ENCODE data around the gene LMCD1. TPM values are rescaled to one million over a fixed set of nuclear protein-coding genes. Genes with fewer than 3 reads are reported as not detected.

The LMCD1 gene
- total RNA-seq, 2 experiments from 2014 or later: 0.47 TPM; not detected in 1

GRCh38 chr3:8505621-8506020 lies 4.0 kb downstream of the LMCD1 start:
- no peak overlapping the region for H3K27ac ChIP-seq (ENCODE audit: low read depth, low read length, poor library complexity, severe bottlenecking)
- H4K20me1 ChIP-seq (ENCODE audit: insufficient read depth, low read length): no peaks in the 10 kb centered on the region
- ChIA-PET CTCF (ENCODE audit: unreplicated experiment) (no interaction called here), POLR2A (interaction anchor here (2.5 kb wide), 1 partner anchor 8 kb away, joined by 6 read pairs; no protein-coding TSS in a partner anchor)
- no peaks in the 10 kb centered on the region for H3K79me2 ChIP-seq (ENCODE audit: insufficient read depth, low read depth, low read length)
- TF ChIP-seq CTCF (conservative IDR thresholded peaks at IDR 0.05; ENCODE audit: low read length): no peak
- TF ChIP-seq EZH2phosphoT487 (IDR thresholded peaks at IDR 0.05; ENCODE audit: borderline replicate concordance, low read depth, low read length): no peak
- intact Hi-C loops (cut with micrococcal nuclease; ENCODE audit: unreplicated experiment): no loop called here
- H3K9me3 ChIP-seq (ENCODE audit: low read length): no peaks in the 10 kb centered on the region
- no peak overlapping the region; the same call in 1 of the 2 replicates for H2AFZ ChIP-seq (ENCODE audit: low read length)
- no peaks in the 10 kb centered on the region for H3K36me3 ChIP-seq (ENCODE audit: insufficient read depth, low read length)
- peaks cover 64% of the 10 kb centered on the region for H3K4me1 ChIP-seq (ENCODE audit: insufficient read depth, low read length, poor library complexity, severe bottlenecking)
- no peak overlapping the region for H3K4me2 ChIP-seq (ENCODE audit: low read length)
- no peaks in the 10 kb centered on the region for H3K9me2 ChIP-seq (ENCODE audit: insufficient read depth, low read length)
- no peak for DNase-seq (ENCODE audit: low spot score)
- H3K4me3 ChIP-seq (ENCODE audit: low read depth, low read length, poor library complexity, severe bottlenecking): no peak overlapping the region
- BruUV-seq (replicated peaks): no TSS peak

GRCh38 chr3:8506571-8507061 lies 5.0 kb downstream of the LMCD1 start:
- H3K27ac ChIP-seq (ENCODE audit: low read depth, low read length, poor library complexity, severe bottlenecking): peak overlapping the region; percentile 49
- peak overlapping the region; percentile 48 for H3K4me2 ChIP-seq (ENCODE audit: low read length)
- POLR2A ChIA-PET: interaction anchor here (0.5 to 2.5 kb wide), 2 partner anchors 9 to 15 kb away, joined by 4 to 6 read pairs; no protein-coding TSS in a partner anchor
- H2AFZ ChIP-seq (ENCODE audit: low read length): peak overlapping the region; percentile 40; the same call in 1 of the 2 replicates
- CTCF ChIA-PET (ENCODE audit: unreplicated experiment): no interaction called here
- peaks cover 59% of the 10 kb centered on the region for H3K4me1 ChIP-seq (ENCODE audit: insufficient read depth, low read length, poor library complexity, severe bottlenecking)
- BruUV-seq (replicated peaks): no TSS peak
- no peaks in the 10 kb centered on the region for H3K9me3 ChIP-seq (ENCODE audit: low read length)
- DNase-seq (ENCODE audit: low spot score): no peak
- no peaks in the 10 kb centered on the region for H3K79me2 ChIP-seq (ENCODE audit: insufficient read depth, low read depth, low read length)
- no peaks in the 10 kb centered on the region for H3K9me2 ChIP-seq (ENCODE audit: insufficient read depth, low read length)
- no peaks in the 10 kb centered on the region for H3K36me3 ChIP-seq (ENCODE audit: insufficient read depth, low read length)
- no peak overlapping the region for H3K4me3 ChIP-seq (ENCODE audit: low read depth, low read length, poor library complexity, severe bottlenecking)
- intact Hi-C loops (cut with micrococcal nuclease; ENCODE audit: unreplicated experiment): no loop called here
- H4K20me1 ChIP-seq (ENCODE audit: insufficient read depth, low read length): no peaks in the 10 kb centered on the region
- TF ChIP-seq EZH2phosphoT487 (IDR thresholded peaks at IDR 0.05; ENCODE audit: borderline replicate concordance, low read depth, low read length): no peak
- TF ChIP-seq CTCF (conservative IDR thresholded peaks at IDR 0.05; ENCODE audit: low read length): no peak

GRCh38 chr3:8507496-8507895 lies 5.9 kb downstream of the LMCD1 start:
- Histone ChIP-seq H2AFZ (ENCODE audit: low read length) (peak overlapping the region; percentile 40; the same call in 1 of the 2 replicates), H3K4me3 (ENCODE audit: low read depth, low read length, poor library complexity, severe bottlenecking) (peak overlapping the region; percentile 18), H3K4me1 (ENCODE audit: insufficient read depth, low read length, poor library complexity, severe bottlenecking) (peaks cover 56% of the 10 kb centered on the region), H3K36me3 (ENCODE audit: insufficient read depth, low read length) (no peaks in the 10 kb centered on the region), H3K9me3 (ENCODE audit: low read length) (no peaks in the 10 kb centered on the region), H3K27ac (ENCODE audit: low read depth, low read length, poor library complexity, severe bottlenecking) (peak overlapping the region; percentile 49), H3K4me2 (ENCODE audit: low read length) (peak overlapping the region; percentile 48), H4K20me1 (ENCODE audit: insufficient read depth, low read length) (no peaks in the 10 kb centered on the region), H3K79me2 (ENCODE audit: insufficient read depth, low read depth, low read length) (no peaks in the 10 kb centered on the region), H3K9me2 (ENCODE audit: insufficient read depth, low read length) (no peaks in the 10 kb centered on the region)
- ChIA-PET POLR2A (interaction anchor here (2.5 kb wide), 1 partner anchor 10 kb away, joined by 6 read pairs; no protein-coding TSS in a partner anchor), CTCF (ENCODE audit: unreplicated experiment) (no interaction called here)
- DNase-seq (ENCODE audit: low spot score): peak; percentile 57
- TF ChIP-seq CTCF (conservative IDR thresholded peaks at IDR 0.05; ENCODE audit: low read length): no peak
- TF ChIP-seq EZH2phosphoT487 (IDR thresholded peaks at IDR 0.05; ENCODE audit: borderline replicate concordance, low read depth, low read length): no peak
- no TSS peak for BruUV-seq (replicated peaks)
- intact Hi-C loops (cut with micrococcal nuclease; ENCODE audit: unreplicated experiment): no loop called here
